ENCODE measurements around the gene OR10H3. TPM values are rescaled to one million over a fixed set of nuclear protein-coding genes. Genes with fewer than 3 reads are reported as not detected.
A peak's percentile ranks its signal among the peaks of the same experiment; 100 is the strongest.

OR10H3 gene
- total RNA-seq, 4 donors from 2014 or later = not detected

GRCh38 chr19:15722956-15723355 lies 14.8 kb upstream of the OR10H3 start:
- 27% methylated on average over 19 of the region's 25 CpGs for WGBS
- intact Hi-C loops (cut with DNase I) = no loop called here
- H3K27me3 ChIP-seq = peaks cover 0 to 78% (median 5%) of the 10 kb centered on the region in 4 donors

GRCh38 chr19:15727724-15728123 lies 10.1 kb upstream of the OR10H3 start, which contains the start of gene OR10H2:
Gene OR10H2 (plus strand): TSS chr19:15728024. CDS start chr19:15728044, 20 bp downstream.
- Histone ChIP-seq H3K9me3 (no peaks in the 10 kb centered on the region), H3K27ac (replicated peaks in 1 of 4) (no peak within 1 kb of the TSS), H3K27me3 (peaks cover 0 to 67% (median 5%) of the 10 kb centered on the region in 4 donors), H3K4me1 (no peaks in the 10 kb centered on the region), H3K36me3 (no peaks in the 10 kb centered on the region), H3K4me3 (no peak within 1 kb of the TSS)
- DNase-seq (ENCODE audit: extremely low spot score) = peak; percentile 26
- WGBS = 81% methylated on average over 5 of the region's 5 CpGs
- no peak for TF ChIP-seq EP300 (IDR thresholded peaks at IDR 0.05)
- no peak for TF ChIP-seq CTCF (IDR thresholded peaks at IDR 0.05)
- TF ChIP-seq POLR2A (IDR thresholded peaks at IDR 0.05; ENCODE audit: low read depth) = no peak
- TF ChIP-seq POLR2AphosphoS5 (IDR thresholded peaks at IDR 0.05) = no peak
- intact Hi-C loops (cut with DNase I) = no loop called here

More at GRCh38 chr19:15722956-15723355, 14.8 kb upstream of the OR10H3 start:
- Histone ChIP-seq H3K27ac (replicated peaks in 1 of 4) (no peak overlapping the region), H3K36me3 (no peaks in the 10 kb centered on the region), H3K9me3 (no peaks in the 10 kb centered on the region), H3K4me1 (no peaks in the 10 kb centered on the region), H3K4me3 (no peak overlapping the region)
- peak; percentile 91 for DNase-seq (ENCODE audit: extremely low spot score)
- TF ChIP-seq CTCF (IDR thresholded peaks at IDR 0.05) = no peak

- peak; percentile 29 for DNase-seq (ENCODE audit: extremely low spot score)
- Histone ChIP-seq H3K27me3 (peaks cover 0 to 39% (median 0%) of the 10 kb centered on the region in 4 donors), H3K4me1 (no peaks in the 10 kb centered on the region), H3K9me3 (no peaks in the 10 kb centered on the region), H3K4me3 (no peak overlapping the region), H3K27ac (replicated peaks in 1 of 4) (no peak overlapping the region), H3K36me3 (no peaks in the 10 kb centered on the region)
- WGBS = 33% methylated on average over 1 of the region's 1 CpG
- intact Hi-C loops (cut with DNase I) = no loop called here
- TF ChIP-seq POLR2AphosphoS5 (IDR thresholded peaks at IDR 0.05) = no peak
Observed at GRCh38 chr19:15730538-15730937, 7.2 kb upstream of the OR10H3 start.

GRCh38 chr19:15732388-15732787 lies 5.4 kb upstream of the OR10H3 start:
- H3K27me3 ChIP-seq = peaks cover 0 to 25% (median 0%) of the 10 kb centered on the region in 4 donors
- DNase-seq (ENCODE audit: extremely low spot score) = no peak
- no peak overlapping the region for H3K4me3 ChIP-seq
- TF ChIP-seq CTCF (IDR thresholded peaks at IDR 0.05) (no peak), POLR2AphosphoS5 (IDR thresholded peaks at IDR 0.05) (no peak), POLR2A (IDR thresholded peaks at IDR 0.05; ENCODE audit: low read depth) (no peak), EP300 (IDR thresholded peaks at IDR 0.05) (no peak)
- no peaks in the 10 kb centered on the region for H3K9me3 ChIP-seq
- no peak overlapping the region for H3K27ac ChIP-seq (replicated peaks in 1 of 4)
- H3K36me3 ChIP-seq = no peaks in the 10 kb centered on the region
- intact Hi-C loops (cut with DNase I) = no loop called here
- WGBS = 0% methylated on average over 1 of the region's 1 CpG
- no peaks in the 10 kb centered on the region for H3K4me1 ChIP-seq

GRCh38 chr19:15733895-15734294 lies 3.9 kb upstream of the OR10H3 start:
- Histone ChIP-seq H3K9me3 (no peaks in the 10 kb centered on the region), H3K4me3 (no peak overlapping the region), H3K4me1 (no peaks in the 10 kb centered on the region), H3K36me3 (no peaks in the 10 kb centered on the region), H3K27me3 (peaks cover 0 to 14% (median 0%) of the 10 kb centered on the region in 4 donors), H3K27ac (replicated peaks in 1 of 4) (no peak overlapping the region)
- intact Hi-C loops (cut with DNase I) = no loop called here
- WGBS = 63% methylated on average over 6 of the region's 6 CpGs
- DNase-seq (ENCODE audit: extremely low spot score) = no peak
- TF ChIP-seq CTCF (IDR thresholded peaks at IDR 0.05) = no peak
- no peak for TF ChIP-seq POLR2AphosphoS5 (IDR thresholded peaks at IDR 0.05)
- TF ChIP-seq EP300 (IDR thresholded peaks at IDR 0.05) = no peak
- TF ChIP-seq POLR2A (IDR thresholded peaks at IDR 0.05; ENCODE audit: low read depth) = no peak

All from esophagus muscularis mucosa (tissue), 4 donors.